8988T (cell line): ENCODE data around the gene MSH6.
"Not testable (repeated sequence)": the region's sequence is repeated elsewhere in the genome, so short reads cannot be mapped to it uniquely, and the experiment has no call there.

Source experiments
- DNase-seq: peaks from one replicate; pipeline ENCODE4 v3.0.0; 2011

MSH6 gene

DNA sequence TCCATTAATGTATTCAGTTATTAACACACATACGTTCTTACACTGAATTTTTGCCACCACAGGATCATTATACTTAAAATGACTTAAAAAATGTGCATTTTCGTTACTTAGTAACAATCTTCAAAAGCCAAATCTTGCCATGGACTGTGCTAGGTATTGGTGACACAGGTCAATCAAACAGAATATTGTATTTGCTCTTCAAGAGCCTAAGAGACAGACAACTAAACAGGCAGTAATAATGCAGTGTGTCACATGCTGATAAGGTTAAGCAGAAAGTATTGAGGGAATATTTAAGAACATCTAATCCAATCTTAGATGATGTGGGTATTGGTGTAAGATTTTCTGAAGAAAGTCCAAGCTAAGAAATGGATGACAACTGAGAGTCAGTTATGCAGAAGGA lies 66.4 kb downstream of the MSH6 start:
- DNase-seq, result no peak

DNA sequence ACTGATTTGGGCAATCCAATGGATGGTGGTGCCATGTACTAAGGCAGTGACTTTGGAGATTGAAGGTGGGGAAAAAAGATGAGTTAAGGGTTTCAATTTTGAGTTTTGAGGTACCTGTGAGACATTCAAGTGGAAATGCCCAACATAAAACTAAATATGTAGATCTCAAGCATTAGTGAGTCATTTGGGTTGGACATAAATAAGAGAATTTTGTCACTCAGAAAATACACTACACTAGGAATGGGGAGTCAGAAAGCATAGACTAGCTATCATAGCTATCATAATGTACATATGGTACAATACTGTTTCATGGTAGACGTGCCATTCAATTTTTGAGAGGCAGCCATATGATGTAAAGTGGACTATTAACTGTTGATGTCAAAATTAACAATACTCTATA lies 67.3 kb downstream of the MSH6 start:
- DNase-seq, result no peak

DNA sequence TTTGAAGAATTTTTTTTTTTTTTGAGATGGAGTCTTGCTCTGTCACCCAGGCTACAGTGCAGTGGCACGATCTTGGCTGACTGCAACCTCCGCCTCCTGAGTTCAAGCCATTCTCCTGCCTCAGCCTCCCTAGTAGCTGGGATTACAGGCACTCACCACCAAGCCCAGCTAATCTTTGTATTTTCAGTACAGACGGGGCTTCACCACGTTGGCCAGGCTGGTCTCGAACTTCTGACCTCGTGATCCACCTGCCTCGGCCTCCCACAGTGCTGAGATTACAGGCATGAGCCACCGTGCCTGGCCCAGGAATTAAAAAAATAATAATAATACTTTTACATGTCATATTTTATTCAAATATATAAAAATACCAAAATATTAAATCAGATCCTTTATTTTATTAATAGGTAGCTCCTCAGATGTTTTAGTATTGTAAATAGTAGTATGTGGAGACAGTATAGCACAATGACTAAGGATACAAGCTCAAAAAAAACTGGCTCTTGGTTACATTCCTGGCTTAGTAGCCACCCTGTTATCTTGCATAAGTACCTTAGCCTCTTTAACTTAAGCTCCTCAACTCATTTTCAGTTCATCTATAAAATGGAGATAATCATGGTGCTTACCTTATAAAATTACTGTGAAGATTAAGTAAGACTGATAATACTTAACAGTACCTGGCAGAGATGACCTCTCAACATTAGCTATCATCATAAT lies 70.3 kb downstream of the MSH6 start:
- not testable (repeated sequence) for DNase-seq
